ENCODE data around the gene KAZN.
A peak's percentile ranks its signal among the peaks of the same experiment; 100 is the strongest.

The KAZN gene

GRCh38 chr1:15155191-15155590 lies 556.7 kb downstream of the KAZN start:
- Mint-ChIP-seq H3K27me3 (peaks cover 52% of the 10 kb centered on the region), H3K36me3 (ENCODE audit: low read depth) (no peaks in the 10 kb centered on the region), H3K27ac (no peak overlapping the region), H3K9me3 (no peaks in the 10 kb centered on the region), H3K4me1 (ENCODE audit: low read depth) (peaks cover 25% of the 10 kb centered on the region), H3K4me3 (no peak overlapping the region)
- no peak for DNase-seq

GRCh38 chr1:15155888-15156741 lies 557.6 kb downstream of the KAZN start:
- no peaks in the 10 kb centered on the region for H3K36me3 Mint-ChIP-seq (ENCODE audit: low read depth)
- DNase-seq, result no peak
- H3K4me3 Mint-ChIP-seq, result no peak overlapping the region
- H3K27me3 Mint-ChIP-seq, result peaks cover 48% of the 10 kb centered on the region
- H3K9me3 Mint-ChIP-seq, result no peaks in the 10 kb centered on the region
- no peak overlapping the region for H3K27ac Mint-ChIP-seq
- H3K4me1 Mint-ChIP-seq (ENCODE audit: low read depth), result peaks cover 25% of the 10 kb centered on the region

- peaks cover 40% of the 10 kb centered on the region for H3K27me3 Mint-ChIP-seq
- no peak overlapping the region for H3K4me3 Mint-ChIP-seq
- no peaks in the 10 kb centered on the region for H3K9me3 Mint-ChIP-seq
- DNase-seq, result no peak
- H3K27ac Mint-ChIP-seq, result peak overlapping the region; percentile 17
- peaks cover 25% of the 10 kb centered on the region for H3K4me1 Mint-ChIP-seq (ENCODE audit: low read depth)
- H3K36me3 Mint-ChIP-seq (ENCODE audit: low read depth), result no peaks in the 10 kb centered on the region
Measured at GRCh38 chr1:15156807-15157380, 558.4 kb downstream of the KAZN start.

- Mint-ChIP-seq H3K4me3 (no peak overlapping the region), H3K4me1 (ENCODE audit: low read depth) (peaks cover 23% of the 10 kb centered on the region)
- no peak for DNase-seq
Measured at GRCh38 chr1:15157524-15158399, 559.3 kb downstream of the KAZN start.

GRCh38 chr1:15158506-15159165 lies 560.2 kb downstream of the KAZN start:
- no peak overlapping the region for H3K4me3 Mint-ChIP-seq
- H3K9me3 Mint-ChIP-seq, result no peaks in the 10 kb centered on the region
- no peak overlapping the region for H3K27ac Mint-ChIP-seq
- H3K36me3 Mint-ChIP-seq (ENCODE audit: low read depth), result no peaks in the 10 kb centered on the region
- DNase-seq, result no peak
- H3K27me3 Mint-ChIP-seq, result peaks cover 40% of the 10 kb centered on the region
- peaks cover 19% of the 10 kb centered on the region for H3K4me1 Mint-ChIP-seq (ENCODE audit: low read depth)

More at GRCh38 chr1:15157524-15158399, 559.3 kb downstream of the KAZN start:
- Mint-ChIP-seq H3K36me3 (ENCODE audit: low read depth) (no peaks in the 10 kb centered on the region), H3K9me3 (no peaks in the 10 kb centered on the region), H3K27me3 (peaks cover 38% of the 10 kb centered on the region), H3K27ac (no peak overlapping the region)

- no peak for DNase-seq
- H3K9me3 Mint-ChIP-seq, result no peaks in the 10 kb centered on the region
- no peak overlapping the region for H3K4me3 Mint-ChIP-seq
- H3K36me3 Mint-ChIP-seq (ENCODE audit: low read depth), result no peaks in the 10 kb centered on the region
- H3K27me3 Mint-ChIP-seq, result peaks cover 39% of the 10 kb centered on the region
- H3K4me1 Mint-ChIP-seq (ENCODE audit: low read depth), result peaks cover 18% of the 10 kb centered on the region
- no peak overlapping the region for H3K27ac Mint-ChIP-seq
Measured at GRCh38 chr1:15159166-15159555, 560.7 kb downstream of the KAZN start.

- H3K4me1 Mint-ChIP-seq (ENCODE audit: low read depth), result peaks cover 10% of the 10 kb centered on the region
- no peaks in the 10 kb centered on the region for H3K9me3 Mint-ChIP-seq
- H3K4me3 Mint-ChIP-seq, result no peak overlapping the region
- H3K27me3 Mint-ChIP-seq, result peaks cover 29% of the 10 kb centered on the region
- DNase-seq, result no peak
- no peak overlapping the region for H3K27ac Mint-ChIP-seq
- no peaks in the 10 kb centered on the region for H3K36me3 Mint-ChIP-seq (ENCODE audit: low read depth)
Measured at GRCh38 chr1:15160626-15161025, 562.1 kb downstream of the KAZN start.

GRCh38 chr1:15167386-15167785 lies 568.9 kb downstream of the KAZN start:
- no peak overlapping the region for H3K27ac Mint-ChIP-seq
- DNase-seq, result no peak
- no peaks in the 10 kb centered on the region for H3K9me3 Mint-ChIP-seq
- H3K27me3 Mint-ChIP-seq, result peaks cover 18% of the 10 kb centered on the region
- no peaks in the 10 kb centered on the region for H3K4me1 Mint-ChIP-seq (ENCODE audit: low read depth)
- H3K4me3 Mint-ChIP-seq, result no peak overlapping the region
- H3K36me3 Mint-ChIP-seq (ENCODE audit: low read depth), result no peaks in the 10 kb centered on the region
